H1 (cell line): ENCODE measurements around the gene MAPK1. TPM values are rescaled to one million over a fixed set of nuclear protein-coding genes. Genes with fewer than 3 reads are reported as not detected.
"Not testable (repeated sequence)": the region's sequence is repeated elsewhere in the genome, so short reads cannot be mapped to it uniquely, and the experiment has no call there.

Experiments used
- CTCF ChIA-PET: fragments of 300-600 bp; sonication (Branson Sonifier 250); formaldehyde crosslinking; loops from one replicate; lab custom pipeline; 2021; ENCODE audit not compliant: partially characterized antibody; lab: Charles Lee
- POLR2A ChIA-PET: fragments of 300-600 bp; sonication (Branson Sonifier 250); formaldehyde crosslinking; loops from one replicate; lab custom pipeline; 2021; ENCODE audit warnings: inconsistent platforms; ENCODE audit not compliant: partially characterized antibody; lab: Charles Lee
- DNase-seq, 2 experiments: peaks; one replicate each; pipeline versions ENCODE4 v3.0.0 to v3.0.0-alpha.2; 2010 to 2022; ENCODE audit warnings: low spot score in 2 of 2, low read depth in 1 of 2, mixed read lengths in 1 of 2
- FAIRE-seq: peaks from 2 replicates; lab custom pipeline; 2011; peaks lifted over from hg19 to GRCh38; lab: Jason Lieb, UNC
- H2AFZ ChIP-seq: 2 replicates; pipeline ENCODE4 v1.8.1; 2012; ENCODE audit warnings: low read length, inconsistent platforms
- H2AK5ac ChIP-seq: 2 replicates; pipeline ENCODE4 v1.6.1; 2013; ENCODE audit warnings: low read depth, low read length
- H2BK120ac ChIP-seq: replicated peaks from 2 replicates; pipeline ENCODE3; 2013; ENCODE audit warnings: low read depth, low read length, inconsistent platforms
- H2BK12ac ChIP-seq: 2 replicates; pipeline ENCODE4 v1.6.1; 2013; ENCODE audit warnings: low read depth, low read length
- H2BK15ac ChIP-seq: 2 replicates; pipeline ENCODE4 v1.6.1; 2013; ENCODE audit warnings: low read length
- H2BK20ac ChIP-seq: 2 replicates; pipeline ENCODE4 v1.6.1; 2013; ENCODE audit warnings: low read length
- H2BK5ac ChIP-seq: 2 replicates; pipeline ENCODE4 v1.6.1; 2013; ENCODE audit warnings: low read depth, low read length
- H3K14ac ChIP-seq: 2 replicates; pipeline ENCODE4 v1.6.1; 2013; ENCODE audit warnings: inconsistent platforms; ENCODE audit not compliant: insufficient read length
- H3K18ac ChIP-seq: 2 replicates; pipeline ENCODE4 v1.6.1; 2013; ENCODE audit warnings: low read length; ENCODE audit errors: extremely low read depth
- H3K23ac ChIP-seq: 2 replicates; pipeline ENCODE4 v1.6.1; 2013; ENCODE audit warnings: inconsistent platforms; ENCODE audit not compliant: insufficient read length
- H3K23me2 ChIP-seq: 2 replicates; pipeline ENCODE4 v1.6.1; 2013; ENCODE audit warnings: low read depth, low read length
- H3K27ac ChIP-seq: 2 replicates; pipeline ENCODE4 v1.6.1; 2011; ENCODE audit warnings: low read depth, low read length, inconsistent platforms
- H3K27me3 ChIP-seq, 4 experiments: replicated peaks in 1 of 4; 1 replicate in 1 of 4; 2 replicates in 3 of 4; pipeline versions ENCODE4 v1.6.1 to v1.8.1; 2011 to 2013; ENCODE audit warnings: low read length in 3 of 4, mild to moderate bottlenecking in 3 of 4, inconsistent platforms in 2 of 4, mixed read lengths in 2 of 4, moderate library complexity in 1 of 4; ENCODE audit not compliant: control insufficient read depth in 3 of 4, insufficient read depth in 3 of 4; ENCODE audit errors: extremely low read depth in 1 of 4
- H3K36me3 ChIP-seq, 4 experiments: 2 replicates each; pipeline versions ENCODE4 v1.6.1 to v1.8.1; 2011 to 2013; ENCODE audit warnings: mild to moderate bottlenecking in 4 of 4, low read length in 3 of 4, moderate library complexity in 2 of 4, control low read depth in 1 of 4, inconsistent platforms in 1 of 4; ENCODE audit not compliant: insufficient read depth in 4 of 4, control insufficient read depth in 2 of 4
- H3K4ac ChIP-seq: replicated peaks from 2 replicates; pipeline ENCODE3; 2013; ENCODE audit warnings: low read length, low read depth, mixed read lengths, inconsistent platforms; ENCODE audit not compliant: insufficient read length
- H3K4me1 ChIP-seq, 4 experiments: replicated peaks in 1 of 4; 1 replicate in 1 of 4; 2 replicates in 3 of 4; pipeline versions ENCODE4 v1.6.1 to v1.8.1; 2011 to 2013; ENCODE audit warnings: low read length in 3 of 4, inconsistent platforms in 2 of 4, mixed read lengths in 1 of 4; ENCODE audit not compliant: insufficient read depth in 4 of 4, control insufficient read depth in 3 of 4
- H3K4me2 ChIP-seq, 2 experiments: 2 replicates each; pipeline versions ENCODE4 v1.6.1 to v1.8.1; 2011 to 2013; ENCODE audit warnings: low read depth in 2 of 2, low read length in 2 of 2, control low read depth in 1 of 2, inconsistent platforms in 1 of 2, mild to moderate bottlenecking in 1 of 2; ENCODE audit not compliant: insufficient read depth in 1 of 2
- H3K4me3 ChIP-seq, 4 experiments: fragments of 200-600, 300-600 bp in 1 of 4; sonication (generic), shearing (Covaris generic), sonication (Bioruptor Twin) in 1 of 4; 2 replicates each; pipeline versions ENCODE4 v1.5.1 to v1.8.1; 2011 to 2016; ENCODE audit warnings: low read length in 4 of 4, low read depth in 3 of 4, control low read depth in 2 of 4, inconsistent platforms in 2 of 4, mild to moderate bottlenecking in 2 of 4, mixed read lengths in 1 of 4, moderate library complexity in 1 of 4; ENCODE audit not compliant: insufficient read depth in 2 of 4; ENCODE audit errors: extremely low read depth in 1 of 4
- H3K56ac ChIP-seq: replicated peaks from 2 replicates; pipeline ENCODE3; 2013; ENCODE audit warnings: low read depth, mild to moderate bottlenecking, mixed read lengths, low read length, inconsistent platforms; ENCODE audit not compliant: insufficient read length
- H3K79me1 ChIP-seq: 2 replicates; pipeline ENCODE4 v1.6.1; 2013; ENCODE audit warnings: low read depth, low read length, control low read depth
- H3K79me2 ChIP-seq, 2 experiments: 2 replicates each; pipeline versions ENCODE4 v1.6.1 to v1.8.1; 2012 to 2013; ENCODE audit warnings: low read length in 2 of 2, mild to moderate bottlenecking in 2 of 2, inconsistent platforms in 1 of 2; ENCODE audit not compliant: insufficient read depth in 2 of 2, control insufficient read depth in 1 of 2
- H3K9ac ChIP-seq, 4 experiments: replicated peaks in 1 of 4; 1 replicate in 1 of 4; 2 replicates in 3 of 4; pipeline versions ENCODE4 v1.6.1 to v1.8.1; 2011 to 2013; ENCODE audit warnings: low read depth in 3 of 4, low read length in 3 of 4, control low read depth in 2 of 4, mild to moderate bottlenecking in 2 of 4, moderate library complexity in 2 of 4, inconsistent platforms in 1 of 4; ENCODE audit errors: extremely low read depth in 1 of 4
- H3K9me3 ChIP-seq, 2 experiments: 2 replicates each; pipeline versions ENCODE4 v1.6.1 to v1.8.1; 2012 to 2013; ENCODE audit warnings: mild to moderate bottlenecking in 2 of 2, moderate library complexity in 2 of 2, control low read depth in 1 of 2, inconsistent platforms in 1 of 2, low read depth in 1 of 2, low read length in 1 of 2, mixed read lengths in 1 of 2; ENCODE audit not compliant: insufficient read depth in 2 of 2
- H4K20me1 ChIP-seq, 2 experiments: replicated peaks in 1 of 2; 2 replicates each; pipeline versions ENCODE3 to v1.8.1; 2011 to 2013; ENCODE audit warnings: inconsistent platforms in 2 of 2, low read length in 2 of 2, mild to moderate bottlenecking in 1 of 2; ENCODE audit not compliant: insufficient read depth in 2 of 2, control insufficient read depth in 1 of 2
- H4K5ac ChIP-seq: 2 replicates; pipeline ENCODE4 v1.6.1; 2013; ENCODE audit warnings: low read length, low read depth, mixed read lengths, inconsistent platforms; ENCODE audit not compliant: insufficient read length
- H4K8ac ChIP-seq: 2 replicates; pipeline ENCODE4 v1.8.0; 2013; ENCODE audit warnings: mild to moderate bottlenecking, moderate library complexity, low read length, inconsistent platforms; ENCODE audit not compliant: insufficient read depth; ENCODE audit errors: extremely low read depth
- H4K91ac ChIP-seq: replicated peaks from 2 replicates; pipeline ENCODE3; 2013; ENCODE audit warnings: low read length, mixed read lengths, inconsistent platforms; ENCODE audit not compliant: insufficient read length
- WGBS, 2 experiments: shearing (Covaris generic) in 1 of 2; methylation state at CpG; one replicate each; pipeline versions ENCODE4 v1.1.6 to v1.1.7; 2013 to 2015; ENCODE audit warnings: low lambda C conversion rate in 2 of 2, mixed read lengths in 2 of 2, inconsistent platforms in 1 of 2, low coverage in 1 of 2, missing lambda C conversion rate in 1 of 2; ENCODE audit not compliant: insufficient replicate concordance in 2 of 2, insufficient coverage in 1 of 2, insufficient read length in 1 of 2; ENCODE audit errors: extremely low coverage in 1 of 2, missing lambda C conversion rate in 1 of 2; 5-methylcytosine and 5-hydroxymethylcytosine counted together
- polyA plus RNA-seq, 7 experiments: library from polyadenylated mRNA; depleted of rRNA in 3 of 7; stranded (reverse) in 5 of 7; unstranded in 2 of 7; fragments of >200 nt in 5 of 7; fragments of 200-250 nt in 2 of 7; gene quantifications; 1 replicate in 5 of 7; 2 replicates in 1 of 7; 4 replicates in 1 of 7; pipeline versions ENCODE4 v1.2.1 to v1.2.3, GENCODE V29; 2011 to 2013; ENCODE audit warnings: missing spikeins in 2 of 7, mixed read lengths in 2 of 7
- total RNA-seq: library from RNA; stranded (reverse); fragmentation: NEBNext Ultra II Directional; extraction: Animal tissue kit (Norgen Biotek cat#: 25700); gene quantifications from 2 replicates; pipeline ENCODE4 v1.2.1, GENCODE V29; 2021

Gene MAPK1
- total and polyA plus RNA-seq, 2 of the 8 experiments (the other 6 are each of a cell fraction or from before 2014, with no cell fraction given) = 28.1 to 101 TPM

- not testable (repeated sequence) for H3K23me2 ChIP-seq, H3K9ac ChIP-seq, H4K20me1 ChIP-seq, H3K27me3 ChIP-seq, H2AK5ac ChIP-seq, H3K27ac ChIP-seq, H2BK5ac ChIP-seq, H3K18ac ChIP-seq, H3K4me1 ChIP-seq, H3K14ac ChIP-seq, H3K9me3 ChIP-seq, H4K5ac ChIP-seq, H3K4me2 ChIP-seq, H4K8ac ChIP-seq, H4K91ac ChIP-seq, H3K79me2 ChIP-seq, H2AFZ ChIP-seq, H2BK12ac ChIP-seq, H3K23ac ChIP-seq, FAIRE-seq, H2BK120ac ChIP-seq, H3K79me1 ChIP-seq, H2BK20ac ChIP-seq, DNase-seq, H3K4me3 ChIP-seq, H3K56ac ChIP-seq, H3K4ac ChIP-seq, H3K36me3 ChIP-seq, H2BK15ac ChIP-seq
- CTCF ChIA-PET = interaction anchor here (1.2 to 1.8 kb wide), 2 partner anchors 73 to 233 kb away, joined by 3 to 5 read pairs; partner anchors contain the start of gene PPM1F
- POLR2A ChIA-PET = interaction anchor here (1.2 to 1.6 kb wide), 4 partner anchors 8 to 22 kb away, joined by 3 to 5 read pairs (median 3); partner anchors contain the start of gene YPEL1
- 81% methylated on average over 10 of the region's 10 CpGs; no CpG with 5 or more reads in 1 of the 2 experiments for WGBS, 2 experiments
Measured at GRCh38 chr22:21720191-21720859, 147.1 kb downstream of the MAPK1 start.
